ENCODE data around the gene GRK6.
"Not testable (repeated sequence)": the region's sequence is repeated elsewhere in the genome, so short reads cannot be mapped to it uniquely, and the experiment has no call there.

GRK6 gene

DNA sequence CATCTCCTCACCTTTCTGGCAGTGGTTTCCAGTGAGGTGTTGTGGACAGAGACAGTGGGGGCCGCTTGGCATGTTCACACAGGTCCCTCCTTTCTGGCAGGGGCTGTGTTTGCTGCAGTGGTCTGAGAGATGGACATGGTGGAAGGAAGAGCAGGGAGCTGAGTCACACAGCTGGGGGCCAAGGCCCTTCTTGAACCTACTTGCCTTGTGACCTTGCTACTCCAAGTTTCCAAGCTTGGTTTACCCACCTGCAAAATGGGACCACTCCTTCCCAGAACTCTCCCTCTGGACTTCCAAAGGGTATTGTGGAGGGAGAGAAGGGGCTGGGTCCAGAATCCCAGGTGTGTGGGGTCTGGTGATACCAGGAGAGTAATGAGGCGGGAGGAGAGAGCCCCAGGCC lies 21.2 kb upstream of the GRK6 start:
- TF ChIP-seq, protein P1, sequence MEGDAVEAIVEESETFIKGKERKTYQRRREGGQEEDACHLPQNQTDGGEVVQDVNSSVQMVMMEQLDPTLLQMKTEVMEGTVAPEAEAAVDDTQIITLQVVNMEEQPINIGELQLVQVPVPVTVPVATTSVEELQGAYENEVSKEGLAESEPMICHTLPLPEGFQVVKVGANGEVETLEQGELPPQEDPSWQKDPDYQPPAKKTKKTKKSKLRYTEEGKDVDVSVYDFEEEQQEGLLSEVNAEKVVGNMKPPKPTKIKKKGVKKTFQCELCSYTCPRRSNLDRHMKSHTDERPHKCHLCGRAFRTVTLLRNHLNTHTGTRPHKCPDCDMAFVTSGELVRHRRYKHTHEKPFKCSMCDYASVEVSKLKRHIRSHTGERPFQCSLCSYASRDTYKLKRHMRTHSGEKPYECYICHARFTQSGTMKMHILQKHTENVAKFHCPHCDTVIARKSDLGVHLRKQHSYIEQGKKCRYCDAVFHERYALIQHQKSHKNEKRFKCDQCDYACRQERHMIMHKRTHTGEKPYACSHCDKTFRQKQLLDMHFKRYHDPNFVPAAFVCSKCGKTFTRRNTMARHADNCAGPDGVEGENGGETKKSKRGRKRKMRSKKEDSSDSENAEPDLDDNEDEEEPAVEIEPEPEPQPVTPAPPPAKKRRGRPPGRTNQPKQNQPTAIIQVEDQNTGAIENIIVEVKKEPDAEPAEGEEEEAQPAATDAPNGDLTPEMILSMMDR (conservative IDR thresholded peaks at IDR 0.05; ENCODE audit: low read depth, low read length), result no peak
- H3K4me3 ChIP-seq (ENCODE audit: low read length), result no peak overlapping the region
- no peak for DNase-seq (ENCODE audit: low read depth)

DNA sequence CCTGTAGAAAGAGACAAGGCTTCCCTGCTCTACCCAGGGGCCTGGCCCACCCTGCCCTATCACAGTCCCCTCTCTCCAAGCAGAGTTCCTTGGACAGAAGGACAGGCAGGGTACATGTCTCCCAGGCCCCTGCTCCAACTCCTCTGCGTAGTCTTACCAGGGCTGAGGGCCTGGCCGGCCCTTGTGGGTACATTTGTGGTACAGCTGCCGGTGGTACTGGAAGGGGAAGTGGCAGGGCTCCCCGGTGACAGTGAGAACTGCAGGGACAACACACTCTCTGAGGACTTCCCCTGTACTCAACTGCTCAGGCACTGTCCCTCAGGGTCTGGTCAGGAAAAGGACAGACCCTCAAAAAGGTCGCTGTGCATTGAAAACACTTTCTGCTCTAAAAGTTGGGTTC lies 20.7 kb upstream of the GRK6 start:
- no peak for DNase-seq (ENCODE audit: low read depth)
- no peak overlapping the region for H3K4me3 ChIP-seq (ENCODE audit: low read length)
- TF ChIP-seq, protein P1 (conservative IDR thresholded peaks at IDR 0.05; ENCODE audit: low read depth, low read length), result no peak

DNA sequence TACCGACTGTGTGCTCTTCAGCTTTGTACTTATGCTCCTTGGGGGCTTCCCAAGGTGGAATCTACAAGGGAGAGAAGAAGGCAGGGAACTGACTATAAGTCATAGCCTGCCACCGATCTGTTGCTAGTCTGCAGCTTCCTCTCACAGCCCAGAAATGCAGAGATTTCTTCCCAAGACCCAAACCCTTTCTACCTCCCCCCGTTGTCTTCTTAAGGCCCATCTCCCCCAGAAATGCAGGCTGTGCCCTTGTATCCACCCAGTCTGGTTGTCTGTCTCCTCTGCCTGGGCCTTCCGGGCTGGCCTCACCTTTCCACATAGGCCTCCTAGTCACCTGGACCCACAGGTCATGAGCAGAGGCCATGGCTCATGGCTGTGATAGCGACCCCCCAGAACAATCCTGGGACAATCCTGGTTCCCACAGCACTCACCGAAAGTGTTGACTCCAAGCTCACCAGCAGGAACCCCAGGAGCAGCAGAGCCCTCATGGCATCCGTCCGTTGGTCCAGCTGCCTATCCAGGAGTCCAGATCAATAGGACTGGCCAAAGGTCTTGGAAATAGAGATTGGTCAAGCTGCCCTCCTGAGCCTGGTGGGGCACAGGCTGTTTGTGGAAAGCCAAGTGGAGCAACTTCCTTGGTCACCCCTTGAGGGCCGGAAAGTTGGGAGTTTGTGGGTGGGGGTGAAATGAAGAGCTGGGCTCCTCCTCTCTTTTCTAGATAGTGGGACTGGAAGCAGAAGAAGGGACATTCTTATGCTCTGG lies 17.3 kb upstream of the GRK6 start, which contains the start of gene F12:
TSS of gene F12 (minus strand) at position 522 of the 759 bp plus-strand sequence. CDS start at position 485, 37 bp downstream.
- DNase-seq (ENCODE audit: low read depth), result no peak
- TF ChIP-seq, protein P1 (conservative IDR thresholded peaks at IDR 0.05; ENCODE audit: low read depth, low read length), result no peak
- H3K4me3 ChIP-seq (ENCODE audit: low read length), result no peak within 1 kb of the TSS

DNA sequence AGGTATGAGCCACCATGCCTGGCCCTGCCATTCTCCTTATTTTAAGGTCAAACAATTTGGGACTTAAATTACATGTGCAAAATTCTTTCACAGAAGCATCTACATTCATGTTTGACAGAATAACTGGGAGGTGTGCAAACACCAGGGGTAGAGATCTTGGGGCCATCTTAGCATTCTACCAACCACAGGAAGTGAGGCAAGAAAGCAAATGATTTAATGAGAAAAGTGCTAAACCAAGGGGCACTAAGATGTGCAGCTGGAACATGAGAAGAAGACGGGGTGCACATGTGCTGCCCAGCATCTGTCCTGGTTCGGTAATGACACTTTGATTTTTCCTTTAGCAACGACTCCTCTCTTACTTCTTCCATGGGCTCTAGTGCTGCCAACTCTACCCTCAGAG lies 15.9 kb upstream of the GRK6 start:
- TF ChIP-seq, protein P1 (conservative IDR thresholded peaks at IDR 0.05; ENCODE audit: low read depth, low read length), result no peak
- H3K4me3 ChIP-seq (ENCODE audit: low read length), result no peak overlapping the region
- no peak for DNase-seq (ENCODE audit: low read depth)

DNA sequence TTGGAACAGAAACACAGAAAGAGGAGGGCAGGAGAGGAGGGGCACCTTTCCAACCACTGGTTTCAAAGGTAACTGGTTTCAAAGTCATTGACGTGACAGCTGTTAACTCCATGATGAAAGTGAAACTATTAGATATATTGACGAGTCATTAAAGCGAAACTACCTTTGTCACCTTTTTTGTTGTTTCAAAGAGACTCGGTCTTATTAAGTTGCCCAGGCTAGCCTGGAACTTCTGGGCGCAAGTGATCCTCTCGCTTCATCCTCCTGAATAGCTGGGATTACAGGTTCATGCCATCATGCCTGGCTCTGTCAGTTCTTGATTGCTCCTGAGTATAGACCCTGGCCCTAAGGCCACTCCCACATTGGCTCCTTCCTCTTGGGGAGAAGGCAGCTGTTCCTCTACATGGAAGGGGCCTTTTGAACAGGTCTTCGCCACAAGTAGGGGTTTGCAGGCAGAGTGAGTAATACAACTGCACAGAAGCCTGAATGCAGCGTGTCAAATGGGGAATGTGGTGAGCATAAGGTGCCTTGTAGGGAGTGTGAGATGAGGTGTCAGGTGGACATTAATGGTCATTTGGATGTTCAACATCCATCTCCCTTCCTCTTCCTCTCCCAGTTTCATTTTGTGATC lies 13.8 kb upstream of the GRK6 start:
- H3K4me3 ChIP-seq (ENCODE audit: low read length), result no peak overlapping the region
- no peak for DNase-seq (ENCODE audit: low read depth)
- TF ChIP-seq, protein P1 (conservative IDR thresholded peaks at IDR 0.05; ENCODE audit: low read depth, low read length), result no peak

DNA sequence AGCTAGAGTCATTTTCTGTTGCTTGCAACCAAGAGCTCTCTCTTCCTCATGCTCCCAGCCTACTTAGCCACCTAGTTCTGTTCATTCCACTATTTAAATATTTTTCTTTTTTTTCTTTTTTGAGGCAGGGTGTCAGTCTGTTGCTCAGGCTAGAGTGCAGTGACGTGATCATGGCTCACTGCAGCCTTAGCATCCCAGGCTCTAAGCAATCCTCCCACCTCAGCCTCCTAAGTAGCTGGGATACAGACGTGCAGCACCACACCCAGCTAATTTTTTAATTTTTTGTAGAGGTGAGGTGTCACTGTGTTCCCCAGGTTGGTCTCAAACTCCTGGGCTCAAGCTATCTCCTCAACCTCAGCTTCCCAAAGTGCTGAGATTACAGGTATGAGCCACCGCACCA lies 12.0 kb upstream of the GRK6 start:
- H3K4me3 ChIP-seq (ENCODE audit: low read length), result no peak overlapping the region
- DNase-seq (ENCODE audit: low read depth), result no peak
- TF ChIP-seq, protein P1 (conservative IDR thresholded peaks at IDR 0.05; ENCODE audit: low read depth, low read length), result no peak

DNA sequence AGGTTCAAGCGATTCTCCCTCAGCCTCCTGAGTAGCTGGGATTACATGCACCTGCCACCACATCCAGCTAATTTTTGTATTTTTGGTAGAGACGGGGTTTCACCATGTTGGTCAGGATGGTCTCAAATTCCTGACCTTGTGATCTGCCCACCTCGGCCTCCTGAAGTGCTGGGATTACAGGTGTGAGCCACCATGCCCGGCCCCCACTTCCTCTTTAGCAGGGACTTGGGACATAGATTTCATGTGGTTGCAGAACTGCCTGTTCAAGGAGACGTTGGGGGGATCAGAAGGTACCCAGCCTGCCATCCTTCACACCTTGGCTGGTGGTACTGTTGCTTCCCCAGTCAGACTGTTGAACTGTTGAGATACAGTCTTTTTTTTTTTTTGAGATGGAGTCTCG lies 9.4 kb upstream of the GRK6 start:
- not testable (repeated sequence) for DNase-seq (ENCODE audit: low read depth); H3K4me3 ChIP-seq (ENCODE audit: low read length)

All from retinal pigment epithelial cell (primary cell).